ENCODE results near the gene SLC35A5. TPM values are rescaled to one million over a fixed set of nuclear protein-coding genes. Genes with fewer than 3 reads are reported as not detected.
A peak's percentile ranks its signal among the peaks of the same experiment; 100 is the strongest.

Gene SLC35A5
- total RNA-seq, 1 experiment from 2014 or later: 37.8 TPM

- TF ChIP-seq, protein P1, sequence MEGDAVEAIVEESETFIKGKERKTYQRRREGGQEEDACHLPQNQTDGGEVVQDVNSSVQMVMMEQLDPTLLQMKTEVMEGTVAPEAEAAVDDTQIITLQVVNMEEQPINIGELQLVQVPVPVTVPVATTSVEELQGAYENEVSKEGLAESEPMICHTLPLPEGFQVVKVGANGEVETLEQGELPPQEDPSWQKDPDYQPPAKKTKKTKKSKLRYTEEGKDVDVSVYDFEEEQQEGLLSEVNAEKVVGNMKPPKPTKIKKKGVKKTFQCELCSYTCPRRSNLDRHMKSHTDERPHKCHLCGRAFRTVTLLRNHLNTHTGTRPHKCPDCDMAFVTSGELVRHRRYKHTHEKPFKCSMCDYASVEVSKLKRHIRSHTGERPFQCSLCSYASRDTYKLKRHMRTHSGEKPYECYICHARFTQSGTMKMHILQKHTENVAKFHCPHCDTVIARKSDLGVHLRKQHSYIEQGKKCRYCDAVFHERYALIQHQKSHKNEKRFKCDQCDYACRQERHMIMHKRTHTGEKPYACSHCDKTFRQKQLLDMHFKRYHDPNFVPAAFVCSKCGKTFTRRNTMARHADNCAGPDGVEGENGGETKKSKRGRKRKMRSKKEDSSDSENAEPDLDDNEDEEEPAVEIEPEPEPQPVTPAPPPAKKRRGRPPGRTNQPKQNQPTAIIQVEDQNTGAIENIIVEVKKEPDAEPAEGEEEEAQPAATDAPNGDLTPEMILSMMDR (IDR thresholded peaks at IDR 0.05): peak; percentile 9; the same call in 1 of the 2 replicates
- TF ChIP-seq, protein P2, sequence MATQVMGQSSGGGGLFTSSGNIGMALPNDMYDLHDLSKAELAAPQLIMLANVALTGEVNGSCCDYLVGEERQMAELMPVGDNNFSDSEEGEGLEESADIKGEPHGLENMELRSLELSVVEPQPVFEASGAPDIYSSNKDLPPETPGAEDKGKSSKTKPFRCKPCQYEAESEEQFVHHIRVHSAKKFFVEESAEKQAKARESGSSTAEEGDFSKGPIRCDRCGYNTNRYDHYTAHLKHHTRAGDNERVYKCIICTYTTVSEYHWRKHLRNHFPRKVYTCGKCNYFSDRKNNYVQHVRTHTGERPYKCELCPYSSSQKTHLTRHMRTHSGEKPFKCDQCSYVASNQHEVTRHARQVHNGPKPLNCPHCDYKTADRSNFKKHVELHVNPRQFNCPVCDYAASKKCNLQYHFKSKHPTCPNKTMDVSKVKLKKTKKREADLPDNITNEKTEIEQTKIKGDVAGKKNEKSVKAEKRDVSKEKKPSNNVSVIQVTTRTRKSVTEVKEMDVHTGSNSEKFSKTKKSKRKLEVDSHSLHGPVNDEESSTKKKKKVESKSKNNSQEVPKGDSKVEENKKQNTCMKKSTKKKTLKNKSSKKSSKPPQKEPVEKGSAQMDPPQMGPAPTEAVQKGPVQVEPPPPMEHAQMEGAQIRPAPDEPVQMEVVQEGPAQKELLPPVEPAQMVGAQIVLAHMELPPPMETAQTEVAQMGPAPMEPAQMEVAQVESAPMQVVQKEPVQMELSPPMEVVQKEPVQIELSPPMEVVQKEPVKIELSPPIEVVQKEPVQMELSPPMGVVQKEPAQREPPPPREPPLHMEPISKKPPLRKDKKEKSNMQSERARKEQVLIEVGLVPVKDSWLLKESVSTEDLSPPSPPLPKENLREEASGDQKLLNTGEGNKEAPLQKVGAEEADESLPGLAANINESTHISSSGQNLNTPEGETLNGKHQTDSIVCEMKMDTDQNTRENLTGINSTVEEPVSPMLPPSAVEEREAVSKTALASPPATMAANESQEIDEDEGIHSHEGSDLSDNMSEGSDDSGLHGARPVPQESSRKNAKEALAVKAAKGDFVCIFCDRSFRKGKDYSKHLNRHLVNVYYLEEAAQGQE (IDR thresholded peaks at IDR 0.05; ENCODE audit: insufficient read depth in 1 of 2, low read depth in 2 of 2, low read length in 1 of 2): no peak
- in situ Hi-C loops (cut with HindIII; ENCODE audit: low pct_unique_long_range_greater_than_20kb, low sequenced_read_pairs): no loop called here
- H3K9me3 ChIP-seq (ENCODE audit: control insufficient read depth, insufficient read depth, low read depth, low read length): no peaks in the 10 kb centered on the region
- DNase-seq (ENCODE audit: low read depth, low spot score) (no peak), ATAC-seq (no peak)
- BruUV-seq (replicated peaks): TSS peak; percentile 11
- no peak overlapping the region for H3K4me3 ChIP-seq (ENCODE audit: low read depth in 2 of 2, low read length in 2 of 2)
- intact Hi-C loops (cut with micrococcal nuclease; ENCODE audit: unreplicated experiment): no loop called here
- POLR2A ChIA-PET: no interaction called here
- H3K36me3 ChIP-seq (ENCODE audit: control insufficient read depth, insufficient read depth, low read length): peaks cover 15% of the 10 kb centered on the region
- no peaks in the 10 kb centered on the region for H3K27me3 ChIP-seq (ENCODE audit: control insufficient read depth, insufficient read depth, low read length)
- no peak overlapping the region for H3K27ac ChIP-seq (ENCODE audit: low read length)
- CTCF ChIA-PET: no interaction called here
- H3K4me1 ChIP-seq (ENCODE audit: control insufficient read depth, insufficient read depth, low read length): peaks cover 7% of the 10 kb centered on the region; the same call in 1 of the 2 replicates
Measured at GRCh38 chr3:112550859-112551258, 11.0 kb upstream of the SLC35A5 start.

DNA sequence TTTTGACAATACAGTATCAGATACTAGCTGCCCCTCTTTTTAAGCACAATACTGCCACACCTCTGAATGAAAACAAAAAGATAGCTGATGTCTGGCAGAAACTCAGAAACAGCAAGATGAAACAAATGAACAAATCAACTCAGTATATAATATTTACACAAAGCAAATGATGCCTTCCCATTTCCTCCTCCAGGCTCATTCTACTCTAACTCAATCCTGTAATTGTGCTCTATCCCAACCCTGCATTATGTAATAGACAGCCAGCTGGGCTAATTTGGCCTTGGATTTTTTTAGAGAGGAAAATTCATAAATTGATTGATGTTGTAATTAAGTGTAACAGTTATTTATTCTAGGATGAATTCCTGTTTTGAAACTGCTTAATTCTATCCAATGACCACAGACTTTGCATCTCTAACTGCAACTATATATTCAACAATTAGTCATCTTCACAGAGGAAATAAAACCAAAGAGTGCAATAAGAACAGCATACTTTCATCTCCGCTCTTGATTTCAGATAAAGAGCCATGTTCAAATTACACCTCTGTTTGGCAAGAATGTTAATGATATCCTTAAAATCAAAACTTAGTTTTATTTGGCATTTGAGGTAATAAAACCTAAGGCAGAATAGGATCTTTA, 6.2 kb upstream of the SLC35A5 start:
- TF ChIP-seq POLR2AphosphoS5 (IDR thresholded peaks at IDR 0.05; ENCODE audit: low read depth, low read length): no peak
- TF ChIP-seq, protein P1 (IDR thresholded peaks at IDR 0.05): no peak
- TF ChIP-seq SIN3A (IDR thresholded peaks at IDR 0.05; ENCODE audit: borderline replicate concordance, insufficient read depth, low read depth, low read length): no peak
- TF ChIP-seq, protein P2 (IDR thresholded peaks at IDR 0.05; ENCODE audit: insufficient read depth in 1 of 2, low read depth in 2 of 2, low read length in 1 of 2): no peak
- no peak for TF ChIP-seq TCF7L2 (IDR thresholded peaks at IDR 0.05; ENCODE audit: low read depth, low read length)
- Histone ChIP-seq H3K36me3 (ENCODE audit: control insufficient read depth, insufficient read depth, low read length) (peaks cover 1% of the 10 kb centered on the region; the same call in 1 of the 2 replicates), H3K27me3 (ENCODE audit: control insufficient read depth, insufficient read depth, low read length) (no peaks in the 10 kb centered on the region), H3K9me3 (ENCODE audit: control insufficient read depth, insufficient read depth, low read depth, low read length) (no peaks in the 10 kb centered on the region), H3K27ac (ENCODE audit: low read length) (no peak overlapping the region), H3K4me3 (ENCODE audit: low read depth in 2 of 2, low read length in 2 of 2) (no peak overlapping the region), H3K4me1 (ENCODE audit: control insufficient read depth, insufficient read depth, low read length) (peaks cover 18% of the 10 kb centered on the region; the same call in 1 of the 2 replicates)
- BruUV-seq (replicated peaks): no TSS peak
- ATAC-seq (no peak), DNase-seq (ENCODE audit: low read depth, low spot score) (no peak)
- intact Hi-C loops (cut with micrococcal nuclease; ENCODE audit: unreplicated experiment) (no loop called here), in situ Hi-C loops (cut with HindIII; ENCODE audit: low pct_unique_long_range_greater_than_20kb, low sequenced_read_pairs) (no loop called here)
- CTCF ChIA-PET: no interaction called here
- POLR2A ChIA-PET: no interaction called here
